IMR-90 (cell line): Measurements from ENCODE around the gene MMGT1. TPM values are rescaled to one million over a fixed set of nuclear protein-coding genes. Genes with fewer than 3 reads are reported as not detected.

Experiments
- ATAC-seq: fragments of 200-7000 bp; cut with Tn5 transposase; 2 replicates; pipeline ENCODE4 v1.9.1; 2020; ENCODE audit warnings: low read depth, mild to moderate bottlenecking, moderate library complexity
- BruUV-seq: library from RNA; stranded (reverse); fragments of 400-500 nt; replicated peaks from 2 replicates; lab custom pipeline; 2021; lab: Mats Ljungman, UMichigan
- CTCF ChIA-PET: fragments of 300-600 bp; formaldehyde crosslinking; extraction: SDS; loops from one replicate; lab custom pipeline; 2021; ENCODE audit warnings: antibody characterized with exemption; lab: Yijun Ruan, JAX
- POLR2A ChIA-PET: fragments of 300-600 bp; sonication (Branson Sonifier 250); formaldehyde crosslinking; loops from one replicate; lab custom pipeline; 2022; ENCODE audit warnings: antibody characterized with exemption; ENCODE audit not compliant: unreplicated experiment; lab: Charles Lee
- DNase-seq: peaks from one replicate; pipeline ENCODE4 v3.0.0; 2013
- H2AFZ ChIP-seq: replicated peaks from 2 replicates; pipeline ENCODE3; 2013; ENCODE audit warnings: low read length, mild to moderate bottlenecking; ENCODE audit not compliant: poor library complexity
- H2AK5ac ChIP-seq: 2 replicates; pipeline ENCODE4 v1.6.1; 2013; ENCODE audit warnings: low read depth, low read length, inconsistent platforms
- H2AK9ac ChIP-seq: replicated peaks from 2 replicates; pipeline ENCODE3; 2013; ENCODE audit warnings: mild to moderate bottlenecking, low read depth, low read length, moderate library complexity; ENCODE audit not compliant: poor library complexity
- H2BK120ac ChIP-seq: 2 replicates; pipeline ENCODE4 v1.6.1; 2013; ENCODE audit warnings: low read depth, low read length, inconsistent platforms
- H2BK15ac ChIP-seq: 3 replicates; pipeline ENCODE4 v1.6.1; 2013; ENCODE audit warnings: low read depth, low read length, inconsistent platforms
- H2BK20ac ChIP-seq: 2 replicates; pipeline ENCODE4 v1.6.1; 2013; ENCODE audit warnings: low read depth, mild to moderate bottlenecking, inconsistent platforms, low read length, moderate library complexity
- H2BK5ac ChIP-seq: 2 replicates; pipeline ENCODE4 v1.6.1; 2013; ENCODE audit warnings: mild to moderate bottlenecking, low read depth, low read length, inconsistent platforms; ENCODE audit not compliant: poor library complexity, severe bottlenecking
- H3K14ac ChIP-seq: replicated peaks from 2 replicates; pipeline ENCODE4 v1.6.1; 2013; ENCODE audit warnings: low read depth, low read length, inconsistent platforms
- H3K18ac ChIP-seq: 2 replicates; pipeline ENCODE4 v1.6.1; 2013; ENCODE audit warnings: low read depth, low read length, control low read depth
- H3K23ac ChIP-seq: 2 replicates; pipeline ENCODE4 v1.6.1; 2013; ENCODE audit warnings: low read depth, low read length, inconsistent platforms
- H3K27ac ChIP-seq: 2 replicates; pipeline ENCODE4 v1.5.1; 2013; ENCODE audit warnings: mild to moderate bottlenecking, control low read depth, low read length; ENCODE audit not compliant: insufficient read depth
- H3K27me3 ChIP-seq: 2 replicates; pipeline ENCODE4 v1.6.1; 2013; ENCODE audit warnings: low read length; ENCODE audit not compliant: control insufficient read depth, insufficient read depth
- H3K36me3 ChIP-seq: 2 replicates; pipeline ENCODE4 v1.6.1; 2013; ENCODE audit warnings: low read length, mixed read lengths; ENCODE audit not compliant: control insufficient read depth, insufficient read depth
- H3K4ac ChIP-seq: 2 replicates; pipeline ENCODE4 v1.6.1; 2013; ENCODE audit warnings: low read depth, low read length, inconsistent platforms
- H3K4me1 ChIP-seq: 2 replicates; pipeline ENCODE4 v1.6.1; 2013; ENCODE audit warnings: low read length, mixed read lengths; ENCODE audit not compliant: control insufficient read depth, insufficient read depth
- H3K4me2 ChIP-seq: 2 replicates; pipeline ENCODE4 v1.6.1; 2013; ENCODE audit warnings: low read depth, mild to moderate bottlenecking, control low read depth, low read length, moderate library complexity
- H3K4me3 ChIP-seq: 2 replicates; pipeline ENCODE4 v1.5.1; 2013; ENCODE audit warnings: low read depth, mild to moderate bottlenecking, control low read depth, low read length, moderate library complexity; ENCODE audit not compliant: insufficient read depth
- H3K56ac ChIP-seq: 2 replicates; pipeline ENCODE4 v1.6.1; 2013; ENCODE audit warnings: low read length, inconsistent platforms; ENCODE audit not compliant: insufficient read depth; ENCODE audit errors: extremely low read depth
- H3K79me1 ChIP-seq, 2 experiments: 2 replicates each; pipeline ENCODE4 v1.6.1; 2013; ENCODE audit warnings: low read length in 2 of 2, inconsistent platforms in 1 of 2, low read depth in 1 of 2
- H3K9ac ChIP-seq: 2 replicates; pipeline ENCODE4 v1.6.1; 2013; ENCODE audit warnings: low read depth, low read length, control low read depth
- H3K9me1 ChIP-seq: 2 replicates; pipeline ENCODE4 v1.6.1; 2013; ENCODE audit warnings: low read length, inconsistent platforms; ENCODE audit not compliant: insufficient read depth
- H3K9me3 ChIP-seq: 2 replicates; pipeline ENCODE4 v1.6.1; 2013; ENCODE audit warnings: low read length; ENCODE audit not compliant: control insufficient read depth, insufficient read depth
- H4K20me1 ChIP-seq: 2 replicates; pipeline ENCODE4 v1.6.1; 2013; ENCODE audit warnings: low read length, inconsistent platforms; ENCODE audit not compliant: insufficient read depth
- H4K5ac ChIP-seq: 2 replicates; pipeline ENCODE4 v1.6.1; 2013; ENCODE audit warnings: mild to moderate bottlenecking, low read depth, low read length, control low read depth
- H4K8ac ChIP-seq, 2 experiments: 2 replicates each; pipeline ENCODE4 v1.6.1; 2013; ENCODE audit warnings: low read depth in 2 of 2, low read length in 2 of 2, control low read depth in 1 of 2, inconsistent platforms in 1 of 2
- H4K91ac ChIP-seq: 2 replicates; pipeline ENCODE4 v1.6.1; 2013; ENCODE audit warnings: low read depth, low read length, inconsistent platforms; ENCODE audit not compliant: insufficient read depth
- BHLHE40 ChIP-seq: fragments of 150-350 bp; IDR thresholded peaks from 2 replicates; pipeline ENCODE4 v1.6.1; 2016; ENCODE audit warnings: mild to moderate bottlenecking, low read depth, low read length
- CEBPB ChIP-seq: IDR thresholded peaks from 2 replicates; pipeline ENCODE4 v1.6.1; 2012; ENCODE audit warnings: low read depth, low read length, improper control_type of control experiment
- CTCF ChIP-seq: conservative IDR thresholded peaks from 2 replicates; pipeline ENCODE4 v1.5.1; 2012; ENCODE audit warnings: mild to moderate bottlenecking, low read depth, low read length, improper control_type of control experiment
- ELK1 ChIP-seq: fragments of 150-350 bp; IDR thresholded peaks from 2 replicates; pipeline ENCODE4 v1.6.1; 2016; ENCODE audit warnings: low read depth, mild to moderate bottlenecking, low read length, moderate library complexity, borderline replicate concordance
- FOS ChIP-seq: fragments of 150-350 bp; IDR thresholded peaks from 2 replicates; pipeline ENCODE4 v1.6.1; 2016; ENCODE audit warnings: low read depth, low read length
- MAFK ChIP-seq: IDR thresholded peaks from 2 replicates; pipeline ENCODE4 v1.6.1; 2012; ENCODE audit warnings: low read depth, low read length, improper control_type of control experiment
- NFE2L2 ChIP-seq: fragments of 150-350 bp; IDR thresholded peaks from 2 replicates; pipeline ENCODE4 v1.6.1; 2016; ENCODE audit warnings: low read depth, mild to moderate bottlenecking, low read length
- RAD21 ChIP-seq: IDR thresholded peaks from 2 replicates; pipeline ENCODE4 v1.6.1; 2012; ENCODE audit warnings: low read length, improper control_type of control experiment
- SMC3 ChIP-seq: fragments of 150-350 bp; IDR thresholded peaks from 2 replicates; pipeline ENCODE4 v1.6.1; 2016; ENCODE audit warnings: low read depth, mild to moderate bottlenecking, antibody characterized with exemption, low read length, moderate library complexity
- WGBS, 2 experiments: methylation state at CpG; one replicate each; pipeline versions ENCODE4 v1.1.5 to v1.1.7; 2013; ENCODE audit warnings: missing lambda C conversion rate in 2 of 2; ENCODE audit not compliant: insufficient read length in 1 of 2; ENCODE audit errors: extremely low coverage in 2 of 2; 5-methylcytosine and 5-hydroxymethylcytosine counted together
- dilution Hi-C: fragments of 300-500 bp; cut with HindIII; formaldehyde crosslinking; loops from one replicate; pipeline ENCODE4 v1.14.3; 2018; ENCODE audit warnings: low sequenced_read_pairs; ENCODE audit not compliant: unreplicated experiment
- in situ Hi-C: fragments of 300-500 bp; cut with MboI; formaldehyde crosslinking; loops from 3 replicates; pipeline ENCODE4 v1.14.3; 2019; ENCODE audit warnings: low sequenced_read_pairs, inconsistent platforms, mixed read lengths
- intact Hi-C: fragments of 100-400 bp; cut with micrococcal nuclease; formaldehyde crosslinking; loops from 2 replicates; pipeline ENCODE4 v1.10.0; 2022
- polyA plus RNA-seq, 3 experiments: library from polyadenylated mRNA; depleted of rRNA; stranded (reverse); fragments of >200 nt; gene quantifications; 2 replicates each; pipeline ENCODE4 v1.2.3, GENCODE V29; 2012; ENCODE audit warnings: low replicate concordance in 1 of 3
- total RNA-seq: library from RNA; depleted of rRNA; stranded (reverse); fragments of >200 nt; gene quantifications from 2 replicates; pipeline ENCODE4 v1.2.3, GENCODE V29; 2012

Gene MMGT1
- total and polyA plus RNA-seq, 2 of the 4 experiments (the other 2 are of a cell fraction), result 7.5 to 8.1 TPM

GRCh38 chrX:135944486-135944885 is 29.3 kb downstream of the MMGT1 start:
- Histone ChIP-seq H3K56ac (no peak overlapping the region), H2BK15ac (no peak overlapping the region), H4K5ac (no peak overlapping the region), H2AK9ac (no peak overlapping the region), H2BK120ac (no peak overlapping the region), H3K9me3 (no peaks in the 10 kb centered on the region), H2BK20ac (no peak overlapping the region), H3K79me1 (no peaks in the 10 kb centered on the region), H3K27me3 (no peaks in the 10 kb centered on the region), H3K9ac (no peak overlapping the region), H3K4me2 (no peak overlapping the region), H2AFZ (no peak overlapping the region), H3K27ac (no peak overlapping the region), H3K18ac (no peak overlapping the region), H3K14ac (no peak overlapping the region), H3K4ac (no peak overlapping the region), H3K23ac (no peak overlapping the region), H3K4me1 (no peaks in the 10 kb centered on the region), H3K36me3 (no peaks in the 10 kb centered on the region), H4K91ac (no peak overlapping the region), H4K8ac (no peak overlapping the region), H3K9me1 (no peaks in the 10 kb centered on the region), H2AK5ac (no peak overlapping the region), H3K4me3 (no peak overlapping the region), H4K20me1 (no peaks in the 10 kb centered on the region), H2BK5ac (no peak overlapping the region)
- in situ Hi-C loops, result no loop called here
- ChIA-PET POLR2A (no interaction called here), CTCF (no interaction called here)
- no TSS peak for BruUV-seq
- no peak for TF ChIP-seq FOS
- TF ChIP-seq MAFK, result no peak
- no peak for TF ChIP-seq CTCF
- TF ChIP-seq RAD21, result no peak
- TF ChIP-seq NFE2L2, result no peak
- TF ChIP-seq BHLHE40, result no peak
- no peak for TF ChIP-seq CEBPB
- TF ChIP-seq ELK1, result no peak
- TF ChIP-seq SMC3, result no peak
- ATAC-seq, result no peak
- no peak for DNase-seq
- no CpG with 5 or more reads among the region's 2 CpGs for WGBS, 2 experiments
- intact Hi-C loops, result no loop called here
- dilution Hi-C loops, result no loop called here
